Mammary epithelial cell (primary cell): Measurements from ENCODE around the gene SAMD4B.

Experiments
- EZH2 ChIP-seq: IDR thresholded peaks from 2 replicates; pipeline ENCODE4 v1.6.1; 2012; ENCODE audit warnings: low read length, inconsistent platforms, borderline replicate concordance
- TF ChIP-seq, protein P1 (sequence below), 2 donors: IDR thresholded peaks in 1 of 2; conservative IDR thresholded peaks in 1 of 2; 2 replicates each; pipeline ENCODE4 v1.5.1; 2011 to 2012; ENCODE audit warnings: inconsistent platforms in 2 of 2, low read length in 2 of 2, mild to moderate bottlenecking in 2 of 2, control low read depth in 1 of 2, low read depth in 1 of 2; ENCODE audit not compliant: insufficient read depth in 1 of 2; ENCODE audit errors: extremely low read depth in 1 of 2

- TF ChIP-seq, protein P1, sequence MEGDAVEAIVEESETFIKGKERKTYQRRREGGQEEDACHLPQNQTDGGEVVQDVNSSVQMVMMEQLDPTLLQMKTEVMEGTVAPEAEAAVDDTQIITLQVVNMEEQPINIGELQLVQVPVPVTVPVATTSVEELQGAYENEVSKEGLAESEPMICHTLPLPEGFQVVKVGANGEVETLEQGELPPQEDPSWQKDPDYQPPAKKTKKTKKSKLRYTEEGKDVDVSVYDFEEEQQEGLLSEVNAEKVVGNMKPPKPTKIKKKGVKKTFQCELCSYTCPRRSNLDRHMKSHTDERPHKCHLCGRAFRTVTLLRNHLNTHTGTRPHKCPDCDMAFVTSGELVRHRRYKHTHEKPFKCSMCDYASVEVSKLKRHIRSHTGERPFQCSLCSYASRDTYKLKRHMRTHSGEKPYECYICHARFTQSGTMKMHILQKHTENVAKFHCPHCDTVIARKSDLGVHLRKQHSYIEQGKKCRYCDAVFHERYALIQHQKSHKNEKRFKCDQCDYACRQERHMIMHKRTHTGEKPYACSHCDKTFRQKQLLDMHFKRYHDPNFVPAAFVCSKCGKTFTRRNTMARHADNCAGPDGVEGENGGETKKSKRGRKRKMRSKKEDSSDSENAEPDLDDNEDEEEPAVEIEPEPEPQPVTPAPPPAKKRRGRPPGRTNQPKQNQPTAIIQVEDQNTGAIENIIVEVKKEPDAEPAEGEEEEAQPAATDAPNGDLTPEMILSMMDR (conservative IDR thresholded peaks at IDR 0.05 in 1 of 2, IDR thresholded peaks at IDR 0.05 in 1 of 2; ENCODE audit: extremely low read depth in 1 of 2, insufficient read depth in 1 of 2, low read depth in 1 of 2, low read length in 2 of 2): no peak
- TF ChIP-seq EZH2: no peak
Observed at GRCh38 chr19:39422020-39422419, 79.8 kb downstream of the SAMD4B start.
